CD4-positive, alpha-beta memory T cell (primary cell): ENCODE measurements around the gene KRT77. TPM values are rescaled to one million over a fixed set of nuclear protein-coding genes. Genes with fewer than 3 reads are reported as not detected.
"Not testable (repeated sequence)": the region's sequence is repeated elsewhere in the genome, so short reads cannot be mapped to it uniquely, and the experiment has no call there.

Experiments
- CTCF ChIA-PET: fragments of 350-600 bp; sonication (Branson Sonifier 250); formaldehyde crosslinking; loops from one replicate; lab custom pipeline; 2021; ENCODE audit warnings: inconsistent platforms; ENCODE audit not compliant: partially characterized antibody; lab: Charles Lee
- POLR2A ChIA-PET: fragments of 350-600 bp; sonication (Branson Sonifier 250); formaldehyde crosslinking; loops from one replicate; lab custom pipeline; 2021; ENCODE audit not compliant: partially characterized antibody; lab: Charles Lee
- DNase-seq, 5 donors: peaks; one replicate each; pipeline versions ENCODE4 v3.0.0 to v3.0.0-alpha.2; 2020 to 2022; ENCODE audit warnings: mixed read lengths in 1 of 5
- H3K27ac ChIP-seq: one replicate; pipeline ENCODE4 v1.7.0; 2013; ENCODE audit warnings: low read depth, low read length
- H3K27me3 ChIP-seq: 2 replicates; pipeline ENCODE4 v1.7.0; 2013; ENCODE audit warnings: mild to moderate bottlenecking, low read length, moderate library complexity; ENCODE audit not compliant: insufficient read depth
- H3K36me3 ChIP-seq: 2 replicates; pipeline ENCODE4 v1.7.0; 2013; ENCODE audit warnings: mild to moderate bottlenecking, low read length, moderate library complexity; ENCODE audit not compliant: insufficient read depth
- H3K4me1 ChIP-seq: 2 replicates; pipeline ENCODE4 v1.7.0; 2013; ENCODE audit warnings: mild to moderate bottlenecking, low read length, moderate library complexity; ENCODE audit not compliant: insufficient read depth
- H3K4me3 ChIP-seq, 2 donors: one replicate each; pipeline ENCODE4 v1.7.0; 2013; ENCODE audit warnings: low read length in 2 of 2, mild to moderate bottlenecking in 1 of 2
- H3K9me3 ChIP-seq, 2 donors: one replicate each; pipeline ENCODE4 v1.7.0; 2013; ENCODE audit warnings: low read length in 2 of 2, control low read depth in 1 of 2; ENCODE audit not compliant: control insufficient read depth in 1 of 2
- H3K27ac Mint-ChIP-seq, 7 donors: one replicate each; pipeline ENCODE4 v1.8.0; 2020 to 2021; ENCODE audit warnings: mixed read lengths in 7 of 7, mild to moderate bottlenecking in 6 of 7, inconsistent platforms in 3 of 7, moderate library complexity in 3 of 7
- H3K27me3 Mint-ChIP-seq, 2 donors: one replicate each; pipeline ENCODE4 v1.8.0; 2020 to 2021; ENCODE audit warnings: mixed read lengths in 2 of 2
- H3K36me3 Mint-ChIP-seq, 2 donors: one replicate each; pipeline ENCODE4 v1.8.0; 2020 to 2021; ENCODE audit warnings: mixed read lengths in 2 of 2, inconsistent platforms in 1 of 2, mild to moderate bottlenecking in 1 of 2
- H3K4me1 Mint-ChIP-seq, 4 donors: one replicate each; pipeline ENCODE4 v1.8.0; 2020 to 2021; ENCODE audit warnings: mixed read lengths in 4 of 4, mild to moderate bottlenecking in 1 of 4
- H3K4me3 Mint-ChIP-seq, 8 donors: one replicate each; pipeline ENCODE4 v1.8.0; 2020 to 2021; ENCODE audit warnings: mixed read lengths in 8 of 8, mild to moderate bottlenecking in 7 of 8, moderate library complexity in 6 of 8, inconsistent platforms in 3 of 8
- H3K9me3 Mint-ChIP-seq, 8 donors: one replicate each; pipeline ENCODE4 v1.8.0; 2020 to 2021; ENCODE audit warnings: mixed read lengths in 8 of 8, mild to moderate bottlenecking in 5 of 8, inconsistent platforms in 3 of 8, moderate library complexity in 1 of 8
- intact Hi-C: fragments of 100-400 bp; cut with micrococcal nuclease; formaldehyde crosslinking; loops from one replicate; pipeline ENCODE4 v1.15.1; 2023
- polyA plus RNA-seq, 2 donors: library from polyadenylated mRNA; unstranded; fragments of 300-500 nt; fragmentation: Illumina TruSeq; gene quantifications; one replicate each; pipeline ENCODE4 v1.2.3, GENCODE V29; 2021
- total RNA-seq, 2 experiments: library from RNA; stranded (reverse); gene quantifications; one replicate each; pipeline ENCODE4 v1.2.3, GENCODE V29; 2021

Gene KRT77
- total RNA-seq (not detected), polyA plus RNA-seq (not detected)

- Mint-ChIP-seq H3K27me3 (peaks cover 10 to 18% of the 10 kb centered on the region in 2 donors), H3K27ac (peak within 1 kb of the TSS in 1 of 7 donors; percentile 45), H3K4me1 (peaks cover 0 to 10% (median 2%) of the 10 kb centered on the region in 4 donors), H3K9me3 (peaks cover 0 to 2% (median 0%) of the 10 kb centered on the region in 8 donors), H3K36me3 (no peaks in the 10 kb centered on the region), H3K4me3 (no peak within 1 kb of the TSS)
- H3K4me3 ChIP-seq: no peak within 1 kb of the TSS
- POLR2A ChIA-PET: no interaction called here
- no peak for DNase-seq
- H3K27me3 ChIP-seq: no peaks in the 10 kb centered on the region
- H3K9me3 ChIP-seq: no peaks in the 10 kb centered on the region
- peaks cover under 1% of the 10 kb centered on the region for H3K4me1 ChIP-seq
- CTCF ChIA-PET: no interaction called here
- H3K36me3 ChIP-seq: no peaks in the 10 kb centered on the region
- intact Hi-C loops: no loop called here
- H3K27ac ChIP-seq: no peak within 1 kb of the TSS
These were observed at the start of gene KRT77 for GRCh38 chr12:52703424-52703823. KRT77 (minus strand) TSS chr12:52703524; CDS start chr12:52703434, 90 bp downstream.

GRCh38 chr12:52752516-52752915 lies 49.2 kb upstream of the KRT77 start:
- Mint-ChIP-seq H3K4me1 (peaks cover 3 to 7% (median 5%) of the 10 kb centered on the region in 4 donors), H3K27me3 (peaks cover 3 to 10% of the 10 kb centered on the region in 2 donors), H3K27ac (no peak overlapping the region), H3K4me3 (peak overlapping the region in 1 of 8 donors; percentile 0), H3K36me3 (no peaks in the 10 kb centered on the region), H3K9me3 (no peaks in the 10 kb centered on the region)
- Histone ChIP-seq H3K4me1 (no peaks in the 10 kb centered on the region), H3K27ac (no peak overlapping the region), H3K4me3 (no peak overlapping the region), H3K27me3 (no peaks in the 10 kb centered on the region), H3K9me3 (no peaks in the 10 kb centered on the region), H3K36me3 (no peaks in the 10 kb centered on the region)
- ChIA-PET POLR2A (no interaction called here), CTCF (no interaction called here)
- DNase-seq: no peak
- intact Hi-C loops: no loop called here

- Mint-ChIP-seq H3K27ac (no peak overlapping the region), H3K4me3 (no peak overlapping the region), H3K9me3 (no peaks in the 10 kb centered on the region), H3K4me1 (peaks cover 3 to 7% (median 5%) of the 10 kb centered on the region in 4 donors), H3K27me3 (peaks cover 5 to 10% of the 10 kb centered on the region in 2 donors), H3K36me3 (no peaks in the 10 kb centered on the region)
- CTCF ChIA-PET: no interaction called here
- H3K4me1 ChIP-seq: no peaks in the 10 kb centered on the region
- intact Hi-C loops: no loop called here
- no peak overlapping the region for H3K27ac ChIP-seq
- H3K27me3 ChIP-seq: no peaks in the 10 kb centered on the region
- no peak overlapping the region for H3K4me3 ChIP-seq
- H3K36me3 ChIP-seq: no peaks in the 10 kb centered on the region
- no peaks in the 10 kb centered on the region for H3K9me3 ChIP-seq
- POLR2A ChIA-PET: no interaction called here
- no peak for DNase-seq
These were observed 48.5 kb upstream of the KRT77 start for GRCh38 chr12:52751795-52752194.

DNA sequence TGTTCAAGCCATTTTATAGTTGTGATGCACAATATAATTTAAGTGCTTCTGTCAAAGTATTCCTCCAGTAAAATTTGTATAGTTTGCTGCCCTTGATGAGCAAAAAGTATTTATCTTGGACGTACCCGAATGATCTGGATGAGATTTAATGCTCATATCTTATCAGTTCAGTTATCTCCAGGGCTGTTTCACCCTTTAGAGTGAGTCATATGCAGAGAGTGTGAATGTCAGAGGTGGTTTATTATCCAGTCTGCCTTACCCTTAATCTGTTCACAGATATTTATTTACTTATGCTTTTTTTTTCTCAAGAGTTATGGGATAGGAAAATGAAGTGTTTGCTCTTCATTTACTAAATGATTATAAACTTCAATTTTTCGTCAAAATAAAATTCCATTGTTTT lies 47.2 kb upstream of the KRT77 start:
- H3K27me3 Mint-ChIP-seq: peaks cover 5 to 13% of the 10 kb centered on the region in 2 donors
- H3K4me3 ChIP-seq, H3K4me1 ChIP-seq, H3K27ac ChIP-seq, DNase-seq, H3K4me1 Mint-ChIP-seq, CTCF ChIA-PET, H3K27ac Mint-ChIP-seq, H3K36me3 ChIP-seq, intact Hi-C loops, H3K9me3 Mint-ChIP-seq, H3K27me3 ChIP-seq, H3K4me3 Mint-ChIP-seq, H3K9me3 ChIP-seq, H3K36me3 Mint-ChIP-seq, POLR2A ChIA-PET: not testable (repeated sequence)

- DNase-seq: no peak
- Histone ChIP-seq H3K27me3 (no peaks in the 10 kb centered on the region), H3K9me3 (no peaks in the 10 kb centered on the region), H3K4me1 (no peaks in the 10 kb centered on the region), H3K4me3 (no peak overlapping the region), H3K36me3 (no peaks in the 10 kb centered on the region), H3K27ac (no peak overlapping the region)
- CTCF ChIA-PET: no interaction called here
- Mint-ChIP-seq H3K9me3 (no peaks in the 10 kb centered on the region), H3K27me3 (peaks cover 4 to 12% of the 10 kb centered on the region in 2 donors), H3K27ac (no peak overlapping the region), H3K4me1 (peaks cover 3 to 7% (median 5%) of the 10 kb centered on the region in 4 donors), H3K36me3 (no peaks in the 10 kb centered on the region), H3K4me3 (no peak overlapping the region)
- POLR2A ChIA-PET: no interaction called here
- intact Hi-C loops: no loop called here
These were observed 46.5 kb upstream of the KRT77 start for GRCh38 chr12:52749827-52750226.

DNA sequence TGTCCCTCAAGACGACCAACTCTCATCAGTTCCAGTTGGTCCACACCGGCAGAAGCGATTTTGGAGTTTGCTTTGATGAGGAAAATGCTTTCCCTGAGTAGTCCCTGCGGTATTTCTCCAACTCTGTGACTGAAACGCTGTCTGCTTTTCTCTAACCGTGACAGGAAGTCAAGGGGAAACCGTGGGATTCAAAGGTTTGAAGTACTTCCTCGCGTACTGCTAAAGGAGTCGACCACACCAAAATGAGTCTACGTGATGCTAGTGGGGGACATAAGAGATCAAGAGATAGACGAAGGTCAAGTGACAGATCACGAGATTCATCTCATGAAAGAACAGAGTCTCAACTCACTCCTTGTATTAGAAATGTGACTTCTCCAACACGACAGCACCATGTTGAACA lies 45.3 kb upstream of the KRT77 start:
- POLR2A ChIA-PET: no interaction called here
- DNase-seq: no peak
- intact Hi-C loops: no loop called here
- H3K36me3 ChIP-seq: no peaks in the 10 kb centered on the region
- peaks cover 3 to 7% (median 5%) of the 10 kb centered on the region in 4 donors for H3K4me1 Mint-ChIP-seq
- H3K4me1 ChIP-seq: no peaks in the 10 kb centered on the region
- peaks cover 4 to 12% of the 10 kb centered on the region in 2 donors for H3K27me3 Mint-ChIP-seq
- H3K4me3 Mint-ChIP-seq: no peak overlapping the region
- no peaks in the 10 kb centered on the region for H3K36me3 Mint-ChIP-seq
- no peaks in the 10 kb centered on the region for H3K9me3 ChIP-seq
- H3K27ac ChIP-seq: no peak overlapping the region
- no peak overlapping the region for H3K4me3 ChIP-seq
- no peaks in the 10 kb centered on the region for H3K27me3 ChIP-seq
- H3K27ac Mint-ChIP-seq: no peak overlapping the region
- CTCF ChIA-PET: no interaction called here
- H3K9me3 Mint-ChIP-seq: no peaks in the 10 kb centered on the region

DNA sequence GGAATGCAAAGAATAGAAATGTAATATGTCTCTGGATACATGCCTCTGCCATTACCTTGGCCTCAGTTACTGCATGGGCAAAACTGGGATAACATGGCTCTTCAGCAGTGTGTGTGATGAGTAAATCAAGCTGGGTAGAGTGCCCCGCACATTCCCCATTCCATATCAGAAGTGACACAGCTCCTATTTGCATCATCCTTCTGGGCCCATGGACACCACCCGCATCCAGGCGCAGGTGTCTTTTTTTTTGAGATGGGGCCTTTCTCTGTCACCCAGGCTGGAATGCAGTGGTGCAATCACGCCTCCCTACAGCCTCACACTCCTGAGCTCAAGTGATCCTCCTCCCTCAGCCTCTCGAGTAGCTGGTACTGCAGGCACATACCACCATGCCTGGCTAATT lies 42.2 kb upstream of the KRT77 start:
- Mint-ChIP-seq H3K9me3 (peaks cover 0 to 2% (median 0%) of the 10 kb centered on the region in 8 donors), H3K36me3 (no peaks in the 10 kb centered on the region), H3K4me1 (peaks cover 3 to 7% (median 5%) of the 10 kb centered on the region in 4 donors), H3K27me3 (peaks cover 10 to 16% of the 10 kb centered on the region in 2 donors), H3K27ac (no peak overlapping the region), H3K4me3 (no peak overlapping the region)
- no peak overlapping the region for H3K4me3 ChIP-seq
- no peaks in the 10 kb centered on the region for H3K9me3 ChIP-seq
- ChIA-PET CTCF (interaction anchor here (1.3 kb wide), 1 partner anchor 235 kb away, joined by 5 read pairs; no protein-coding TSS in a partner anchor), POLR2A (no interaction called here)
- no peak for DNase-seq
- no peaks in the 10 kb centered on the region for H3K27me3 ChIP-seq
- no peaks in the 10 kb centered on the region for H3K4me1 ChIP-seq
- intact Hi-C loops: no loop called here
- no peaks in the 10 kb centered on the region for H3K36me3 ChIP-seq
- H3K27ac ChIP-seq: no peak overlapping the region
